Measurements from ENCODE around the gene FAM167B.

The FAM167B gene

DNA sequence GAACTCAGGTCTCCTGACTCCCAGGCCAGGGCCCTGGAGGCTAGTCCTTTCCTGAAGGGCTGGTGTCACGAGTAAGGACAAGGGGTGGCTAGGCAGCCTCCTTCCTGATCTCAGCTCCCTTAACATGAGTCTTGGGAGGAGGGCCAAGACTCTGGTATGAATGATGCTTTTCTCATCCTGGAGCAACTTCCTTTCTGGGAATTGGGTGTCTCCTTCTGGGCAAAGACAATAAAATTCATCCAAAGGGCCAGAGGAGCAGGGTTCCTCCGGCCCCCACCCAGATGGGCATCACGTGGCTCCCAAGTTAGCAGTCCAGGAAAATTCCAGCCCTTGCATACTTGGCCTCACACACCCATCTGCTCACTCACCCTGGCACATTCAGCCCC lies at the start of gene FAM167B:
TSS of gene FAM167B (plus strand) at position 335 of the 386 bp plus-strand sequence. CDS start 200 bp downstream, outside the sequence.
- H3K27me3 Mint-ChIP-seq: no peaks in the 10 kb centered on the region
- H3K4me3 Mint-ChIP-seq: peak within 1 kb of the TSS; percentile 65
- H3K36me3 Mint-ChIP-seq (ENCODE audit: low read depth): peaks cover 4% of the 10 kb centered on the region
- ATAC-seq (no peak), DNase-seq (no peak)
- H3K9me3 Mint-ChIP-seq: no peaks in the 10 kb centered on the region
- H3K4me1 Mint-ChIP-seq: peaks cover 55% of the 10 kb centered on the region
- peak within 1 kb of the TSS; percentile 96 for H3K27ac Mint-ChIP-seq

- Mint-ChIP-seq H3K27ac (peak overlapping the region; percentile 55), H3K36me3 (ENCODE audit: low read depth) (peaks cover 45% of the 10 kb centered on the region), H3K27me3 (no peaks in the 10 kb centered on the region), H3K4me1 (peaks cover 80% of the 10 kb centered on the region), H3K4me3 (no peak overlapping the region), H3K9me3 (no peaks in the 10 kb centered on the region)
- DNase-seq (no peak), ATAC-seq (no peak)
Observed at GRCh38 chr1:32197837-32198236, 49.2 kb upstream of the FAM167B start.

- DNase-seq (no peak), ATAC-seq (no peak)
- H3K36me3 Mint-ChIP-seq (ENCODE audit: low read depth): peaks cover 40% of the 10 kb centered on the region
- H3K27me3 Mint-ChIP-seq: no peaks in the 10 kb centered on the region
- no peak overlapping the region for H3K4me3 Mint-ChIP-seq
- H3K9me3 Mint-ChIP-seq: no peaks in the 10 kb centered on the region
- peaks cover 76% of the 10 kb centered on the region for H3K4me1 Mint-ChIP-seq
- peak overlapping the region; percentile 55 for H3K27ac Mint-ChIP-seq
Observed at GRCh38 chr1:32198237-32199042, 48.6 kb upstream of the FAM167B start.

GRCh38 chr1:32199043-32199716 lies 47.8 kb upstream of the FAM167B start:
- H3K4me1 Mint-ChIP-seq: peaks cover 70% of the 10 kb centered on the region
- no peaks in the 10 kb centered on the region for H3K27me3 Mint-ChIP-seq
- no peak for DNase-seq
- peak overlapping the region; percentile 74 for H3K4me3 Mint-ChIP-seq
- H3K36me3 Mint-ChIP-seq (ENCODE audit: low read depth): peaks cover 33% of the 10 kb centered on the region
- ATAC-seq: no peak
- no peak overlapping the region for H3K27ac Mint-ChIP-seq
- H3K9me3 Mint-ChIP-seq: no peaks in the 10 kb centered on the region

GRCh38 chr1:32199717-32200072 lies 47.3 kb upstream of the FAM167B start:
- DNase-seq: no peak

GRCh38 chr1:32200226-32201010 lies 46.6 kb upstream of the FAM167B start, which contains the start of gene CCDC28B:
Gene CCDC28B (plus strand): TSS chr1:32200595. CDS start chr1:32201936, 1,341 bp downstream.
- peaks cover 23% of the 10 kb centered on the region for H3K36me3 Mint-ChIP-seq (ENCODE audit: low read depth)
- peak; percentile 72 for DNase-seq
- ATAC-seq: peak; percentile 53
- H3K27ac Mint-ChIP-seq: peak within 1 kb of the TSS; percentile 84
- H3K9me3 Mint-ChIP-seq: no peaks in the 10 kb centered on the region
- peaks cover 61% of the 10 kb centered on the region for H3K4me1 Mint-ChIP-seq
- no peaks in the 10 kb centered on the region for H3K27me3 Mint-ChIP-seq
- peak within 1 kb of the TSS; percentile 74 for H3K4me3 Mint-ChIP-seq

More at GRCh38 chr1:32199717-32200072, 47.3 kb upstream of the FAM167B start:
- Mint-ChIP-seq H3K36me3 (ENCODE audit: low read depth) (peaks cover 28% of the 10 kb centered on the region), H3K4me3 (peak overlapping the region; percentile 74), H3K27me3 (no peaks in the 10 kb centered on the region), H3K9me3 (no peaks in the 10 kb centered on the region), H3K27ac (peak overlapping the region; percentile 84), H3K4me1 (peaks cover 66% of the 10 kb centered on the region)
- ATAC-seq: no peak

- Mint-ChIP-seq H3K27me3 (no peaks in the 10 kb centered on the region), H3K9me3 (no peaks in the 10 kb centered on the region), H3K36me3 (ENCODE audit: low read depth) (peaks cover 19% of the 10 kb centered on the region), H3K4me3 (peak overlapping the region; percentile 74), H3K27ac (peak overlapping the region; percentile 84), H3K4me1 (peaks cover 56% of the 10 kb centered on the region)
- DNase-seq (peak; percentile 89), ATAC-seq (peak; percentile 59)
Observed at GRCh38 chr1:32201011-32201855, 45.8 kb upstream of the FAM167B start.

DNA sequence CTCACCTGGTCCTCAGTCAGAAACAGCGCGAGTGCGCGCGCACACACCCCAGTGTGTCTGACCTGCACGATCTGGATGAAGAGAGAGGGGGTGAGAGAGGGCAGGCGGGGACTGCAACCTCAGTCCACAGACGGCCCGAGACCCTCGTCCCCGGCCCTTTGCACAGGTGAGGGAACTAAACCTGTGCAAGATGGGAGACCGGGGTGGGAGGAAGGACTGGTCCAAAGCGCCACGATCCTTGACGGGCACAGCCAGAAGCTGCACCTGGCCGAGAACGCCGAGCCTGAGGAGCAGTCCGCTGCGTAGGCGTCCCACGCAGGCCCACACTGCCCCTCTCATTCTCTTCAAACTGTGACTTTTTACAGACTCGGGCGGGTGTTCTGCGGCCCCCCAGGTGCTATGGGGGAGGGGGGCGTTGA lies 42.1 kb upstream of the FAM167B start:
- Mint-ChIP-seq H3K36me3 (ENCODE audit: low read depth) (peaks cover 11% of the 10 kb centered on the region), H3K27me3 (no peaks in the 10 kb centered on the region), H3K4me1 (peaks cover 38% of the 10 kb centered on the region), H3K27ac (no peak overlapping the region), H3K4me3 (peak overlapping the region; percentile 90), H3K9me3 (no peaks in the 10 kb centered on the region)
- ATAC-seq (no peak), DNase-seq (no peak)

- DNase-seq (peak; percentile 89), ATAC-seq (peak; percentile 64)
- no peaks in the 10 kb centered on the region for H3K9me3 Mint-ChIP-seq
- peak within 1 kb of the TSS; percentile 90 for H3K4me3 Mint-ChIP-seq
- H3K27me3 Mint-ChIP-seq: no peaks in the 10 kb centered on the region
- peak within 1 kb of the TSS; percentile 77 for H3K27ac Mint-ChIP-seq
- H3K36me3 Mint-ChIP-seq (ENCODE audit: low read depth): peaks cover 11% of the 10 kb centered on the region
- H3K4me1 Mint-ChIP-seq: peaks cover 32% of the 10 kb centered on the region
Observed at GRCh38 chr1:32205401-32206370, 41.3 kb upstream of the FAM167B start, which contains the start of gene IQCC. Gene IQCC (plus strand): TSS chr1:32205671. CDS start chr1:32205682, 11 bp downstream.

DNA sequence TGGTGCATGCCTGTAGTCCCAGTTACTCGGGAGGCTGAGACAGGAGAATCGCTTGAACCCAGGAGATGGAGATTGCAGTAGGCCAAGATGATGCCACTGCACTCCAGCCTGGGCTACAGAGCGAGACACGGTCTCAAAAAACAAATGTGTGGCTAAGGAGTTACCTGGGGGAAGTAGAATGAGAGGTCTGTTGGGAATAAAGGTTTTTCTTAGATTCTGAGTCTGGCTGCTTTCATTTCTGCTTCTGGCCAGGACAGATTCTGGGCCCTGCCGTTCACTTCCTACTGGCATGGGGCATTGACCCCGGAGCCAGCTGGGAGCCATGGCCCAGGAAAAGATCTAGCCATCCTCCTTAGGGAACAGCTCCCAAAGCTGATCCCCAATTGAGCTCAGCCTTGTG lies 38.6 kb upstream of the FAM167B start:
- DNase-seq (no peak), ATAC-seq (no peak)
- H3K4me3 Mint-ChIP-seq: no peak overlapping the region
- H3K27me3 Mint-ChIP-seq: no peaks in the 10 kb centered on the region
- H3K4me1 Mint-ChIP-seq: peaks cover 25% of the 10 kb centered on the region
- H3K27ac Mint-ChIP-seq: no peak overlapping the region
- peaks cover 7% of the 10 kb centered on the region for H3K36me3 Mint-ChIP-seq (ENCODE audit: low read depth)
- no peaks in the 10 kb centered on the region for H3K9me3 Mint-ChIP-seq

- H3K36me3 Mint-ChIP-seq (ENCODE audit: low read depth): peaks cover 7% of the 10 kb centered on the region
- no peak within 1 kb of the TSS for H3K27ac Mint-ChIP-seq
- H3K4me3 Mint-ChIP-seq: no peak within 1 kb of the TSS
- H3K4me1 Mint-ChIP-seq: peaks cover 25% of the 10 kb centered on the region
- DNase-seq (no peak), ATAC-seq (no peak)
- H3K9me3 Mint-ChIP-seq: no peaks in the 10 kb centered on the region
- no peaks in the 10 kb centered on the region for H3K27me3 Mint-ChIP-seq
Observed at GRCh38 chr1:32208891-32209328, 38.1 kb upstream of the FAM167B start, which contains the start of gene DCDC2B. Gene DCDC2B (plus strand): TSS chr1:32209089. CDS start chr1:32209094, 5 bp downstream.

DNA sequence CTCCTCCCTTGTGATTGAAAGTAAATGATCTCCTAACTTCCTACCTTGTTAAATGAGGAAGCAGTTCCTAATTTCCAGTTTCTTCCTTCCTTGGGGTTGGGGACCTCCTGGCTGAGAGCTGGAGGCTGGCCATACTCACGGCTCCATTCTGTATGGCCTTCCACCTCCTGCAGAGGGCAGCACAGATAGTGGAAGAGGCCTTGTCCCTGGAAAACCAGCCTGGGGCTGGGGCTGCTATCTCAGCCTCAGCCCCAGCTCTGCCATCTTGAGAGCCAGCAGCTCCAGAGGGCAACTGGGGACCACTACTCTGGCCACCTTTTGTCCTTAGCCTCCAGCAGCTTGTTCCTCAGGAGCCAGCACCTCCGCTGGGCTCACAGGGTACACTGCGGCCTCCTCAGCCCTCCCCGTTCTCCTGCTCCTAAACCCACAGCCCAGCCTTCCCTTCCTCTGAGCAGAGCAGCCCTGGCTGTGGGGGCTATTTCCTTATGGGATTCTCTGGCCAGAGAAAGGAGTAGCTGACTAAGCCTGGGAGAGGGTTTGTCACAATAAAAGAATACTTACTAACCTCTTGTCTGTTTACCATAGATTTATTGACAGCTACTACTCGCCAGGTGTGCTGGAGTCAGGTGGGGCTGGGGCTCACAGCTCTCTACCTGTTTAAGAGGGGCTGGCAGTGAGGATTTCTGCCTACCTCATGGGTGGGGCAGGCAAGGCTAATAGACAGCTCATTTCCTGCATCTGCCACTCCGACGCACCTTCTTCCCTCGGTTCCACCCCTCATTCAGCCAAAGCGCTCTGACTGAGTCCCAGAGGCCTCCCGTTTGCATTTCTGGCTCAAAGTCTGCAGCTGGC lies 31.2 kb upstream of the FAM167B start:
- DNase-seq (peak; percentile 67), ATAC-seq (peak; percentile 85)
- no peaks in the 10 kb centered on the region for H3K27me3 Mint-ChIP-seq
- no peaks in the 10 kb centered on the region for H3K9me3 Mint-ChIP-seq
- H3K4me3 Mint-ChIP-seq: no peak overlapping the region
- H3K4me1 Mint-ChIP-seq: peaks cover 16% of the 10 kb centered on the region
- H3K36me3 Mint-ChIP-seq (ENCODE audit: low read depth): peaks cover 6% of the 10 kb centered on the region
- H3K27ac Mint-ChIP-seq: no peak overlapping the region

All from activated naive CD8-positive, alpha-beta T cell treated with anti-CD3 and anti-CD28 coated beads, Interleukin-2, amount 50 U/mL, for 24 hours (primary cell).